GM12865 (cell line): ENCODE data around the gene HTR3E.

Source experiments
- DNase-seq: peaks from one replicate; pipeline ENCODE4 v3.0.0; 2010; ENCODE audit warnings: low read depth
- H3K4me3 ChIP-seq: 2 replicates; pipeline ENCODE4 v1.5.1; 2011; ENCODE audit warnings: mild to moderate bottlenecking, low read depth, low read length, control low read depth
- TF ChIP-seq, protein P1 (sequence below): IDR thresholded peaks from 2 replicates; pipeline ENCODE4 v1.5.1; 2011; ENCODE audit warnings: low read length, control low read depth, low read depth, inconsistent platforms; ENCODE audit not compliant: insufficient read depth; ENCODE audit errors: missing control alignments

The HTR3E gene

DNA sequence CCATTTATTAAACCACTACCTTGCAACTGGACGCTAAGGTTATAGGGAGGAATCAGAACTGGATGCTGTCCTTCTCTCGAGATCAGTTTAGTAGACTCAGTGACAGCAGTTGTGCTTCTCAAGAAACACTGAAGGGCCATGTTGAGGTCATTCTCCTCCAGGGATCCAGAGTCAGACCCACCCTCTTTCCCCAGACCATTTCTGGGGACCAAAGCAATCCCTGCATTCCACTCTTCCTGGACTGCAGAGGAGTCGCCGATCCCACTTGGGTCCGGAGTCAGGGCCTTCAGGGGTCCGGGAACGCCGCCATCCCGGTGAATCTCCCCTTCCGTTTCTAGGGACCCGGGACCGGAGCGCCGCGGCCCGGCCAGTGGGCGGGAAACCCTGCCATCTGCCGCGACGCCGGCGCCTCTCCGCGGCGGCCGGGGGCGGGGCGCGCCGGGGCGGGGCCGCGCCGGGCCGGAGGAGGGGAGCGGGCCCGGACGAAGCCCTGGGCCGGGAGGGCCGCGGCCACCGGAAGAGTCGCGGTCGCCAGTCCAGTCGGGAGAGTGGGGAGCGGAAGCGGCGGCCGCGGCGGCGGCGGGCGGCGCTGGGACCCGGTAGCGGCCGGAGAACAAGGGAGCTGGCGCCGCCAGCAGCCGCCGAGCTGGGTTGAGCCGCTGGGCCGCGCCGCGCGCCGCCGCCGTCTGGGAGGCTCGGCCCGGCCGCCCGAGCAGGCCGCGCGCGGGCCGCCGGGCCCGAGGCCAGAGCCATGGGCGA is 58.2 kb downstream of the HTR3E start, which contains the start of gene DVL3:
Gene DVL3 (plus strand): TSS at position 493 of the 759 bp plus-strand sequence. CDS start 259 bp downstream, at position 752.
- peak within 1 kb of the TSS; percentile 79 for H3K4me3 ChIP-seq
- peak; percentile 79 for DNase-seq
- TF ChIP-seq, protein P1, sequence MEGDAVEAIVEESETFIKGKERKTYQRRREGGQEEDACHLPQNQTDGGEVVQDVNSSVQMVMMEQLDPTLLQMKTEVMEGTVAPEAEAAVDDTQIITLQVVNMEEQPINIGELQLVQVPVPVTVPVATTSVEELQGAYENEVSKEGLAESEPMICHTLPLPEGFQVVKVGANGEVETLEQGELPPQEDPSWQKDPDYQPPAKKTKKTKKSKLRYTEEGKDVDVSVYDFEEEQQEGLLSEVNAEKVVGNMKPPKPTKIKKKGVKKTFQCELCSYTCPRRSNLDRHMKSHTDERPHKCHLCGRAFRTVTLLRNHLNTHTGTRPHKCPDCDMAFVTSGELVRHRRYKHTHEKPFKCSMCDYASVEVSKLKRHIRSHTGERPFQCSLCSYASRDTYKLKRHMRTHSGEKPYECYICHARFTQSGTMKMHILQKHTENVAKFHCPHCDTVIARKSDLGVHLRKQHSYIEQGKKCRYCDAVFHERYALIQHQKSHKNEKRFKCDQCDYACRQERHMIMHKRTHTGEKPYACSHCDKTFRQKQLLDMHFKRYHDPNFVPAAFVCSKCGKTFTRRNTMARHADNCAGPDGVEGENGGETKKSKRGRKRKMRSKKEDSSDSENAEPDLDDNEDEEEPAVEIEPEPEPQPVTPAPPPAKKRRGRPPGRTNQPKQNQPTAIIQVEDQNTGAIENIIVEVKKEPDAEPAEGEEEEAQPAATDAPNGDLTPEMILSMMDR, result no peak

DNA sequence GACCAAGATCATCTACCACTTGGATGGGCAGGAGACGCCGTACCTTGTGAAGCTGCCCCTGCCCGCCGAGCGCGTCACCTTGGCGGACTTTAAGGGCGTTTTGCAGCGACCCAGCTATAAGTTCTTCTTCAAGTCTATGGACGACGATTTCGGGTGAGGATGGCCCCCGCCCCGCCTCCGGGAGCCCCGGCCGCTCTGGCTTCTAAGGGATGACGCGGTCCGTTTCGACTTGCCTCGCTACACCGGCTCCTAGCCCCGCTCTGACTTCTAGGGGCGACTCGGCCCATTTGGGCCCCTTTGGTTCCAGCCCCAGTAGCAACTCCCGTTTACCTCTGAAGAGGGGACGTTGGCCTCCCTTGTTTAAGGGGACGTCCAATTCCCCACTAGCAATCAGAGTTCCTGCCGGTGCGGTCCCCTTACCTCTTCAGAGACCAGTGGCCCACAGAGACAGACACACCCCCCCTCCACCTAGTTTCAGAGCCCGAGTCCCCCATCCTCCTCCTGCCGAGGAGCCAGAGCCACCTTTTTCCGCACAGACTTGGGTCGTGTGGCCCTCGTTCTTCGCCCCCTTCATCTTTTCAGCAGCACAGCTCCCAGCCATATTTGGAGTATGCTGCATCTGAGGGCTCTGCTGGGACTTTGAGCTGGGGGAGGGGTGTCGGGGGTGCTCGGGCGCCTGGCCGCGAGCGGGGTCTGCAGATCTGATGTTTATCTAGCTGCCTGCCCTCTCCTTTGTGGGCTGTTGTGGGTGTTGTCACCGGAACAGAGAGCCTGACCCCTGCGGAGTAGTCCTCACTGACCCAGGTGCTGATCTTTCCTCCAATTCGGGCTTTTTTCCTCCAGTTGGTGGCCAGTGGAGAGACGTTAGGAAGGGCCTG is 59.0 kb downstream of the HTR3E start:
- peak overlapping the region; percentile 79 for H3K4me3 ChIP-seq
- TF ChIP-seq, protein P1, result no peak
- peak; percentile 49 for DNase-seq

DNA sequence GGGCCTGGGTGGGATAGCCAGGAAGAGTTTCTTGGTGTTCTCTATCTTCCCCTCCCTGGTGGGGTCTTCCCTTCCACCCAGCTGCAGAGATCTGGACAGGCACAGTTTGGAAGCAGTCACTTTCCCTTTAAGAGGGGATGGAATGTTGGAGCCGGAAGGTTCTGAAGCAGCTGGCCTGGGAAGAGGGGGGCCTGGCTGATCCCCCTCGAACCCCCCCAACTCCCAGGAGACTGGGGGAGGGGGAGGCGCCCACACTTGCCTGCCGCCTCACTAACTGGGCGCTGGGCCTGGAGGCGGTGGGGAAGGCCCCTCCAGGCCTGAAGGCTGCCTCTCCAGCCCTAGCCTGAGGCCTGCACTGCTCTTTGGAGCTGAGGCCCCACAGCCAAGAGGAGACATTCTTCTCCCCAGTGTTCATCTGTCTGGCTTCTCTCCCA is 59.7 kb downstream of the HTR3E start:
- DNase-seq, result no peak
- TF ChIP-seq, protein P1, result no peak
- peak overlapping the region; percentile 79 for H3K4me3 ChIP-seq
